ENCODE measurements around the gene MMAA.
A peak's percentile ranks its signal among the peaks of the same experiment; 100 is the strongest.

MMAA gene

GRCh38 chr4:145679520-145679919, 60.3 kb downstream of the MMAA start:
- 0 out of 2 replicates have a peak, but pooled peaks cover 6% of the 10 kb centered on the region for H3K4me1 ChIP-seq (ENCODE audit: control insufficient read depth, insufficient read depth, low read length)
- no peak overlapping the region for H3K27ac ChIP-seq (ENCODE audit: extremely low read depth, low read depth, low read length)
- no peak overlapping the region for H3K4me3 ChIP-seq (ENCODE audit: low read depth, low read length)
- POLR2A ChIA-PET: no interaction called here
- H3K9me3 ChIP-seq (ENCODE audit: control insufficient read depth, insufficient read depth, low read depth, low read length): no peaks in the 10 kb centered on the region
- CTCF ChIA-PET: no interaction called here
- no peaks in the 10 kb centered on the region for H3K36me3 ChIP-seq (ENCODE audit: control insufficient read depth in 2 of 2, insufficient read depth in 1 of 2, low read length in 2 of 2)
- TF ChIP-seq ZNF266 (tag by site-specific recombination; IDR thresholded peaks at IDR 0.05; ENCODE audit: low read depth): no peak
- no peak for TF ChIP-seq ZNF791 (tag by site-specific recombination; IDR thresholded peaks at IDR 0.05)
- no peak for TF ChIP-seq ZNF174 (tag by site-specific recombination; IDR thresholded peaks at IDR 0.05)
- peak; percentile 65 for TF ChIP-seq GLIS1 (tag by site-specific recombination; IDR thresholded peaks at IDR 0.05)
- no peak for TF ChIP-seq ATF2 (tag by site-specific recombination; IDR thresholded peaks at IDR 0.05; ENCODE audit: low read depth)
- TF ChIP-seq ZNF366 (tag by site-specific recombination; conservative IDR thresholded peaks at IDR 0.05): peak; percentile 81
- TF ChIP-seq SP7 (tag by site-specific recombination; IDR thresholded peaks at IDR 0.05): peak; percentile 40; the same call in 1 of the 2 replicates
- no peak for TF ChIP-seq ZNF664 (tag by site-specific recombination; IDR thresholded peaks at IDR 0.05)
- TF ChIP-seq HIC1 (tag by site-specific recombination; IDR thresholded peaks at IDR 0.05): peak; percentile 43; the same call in 1 of the 2 replicates
- no peak for TF ChIP-seq ZBTB49 (tag by site-specific recombination; IDR thresholded peaks at IDR 0.05; ENCODE audit: low read depth)
- 0 out of 2 replicates have a peak, but pooled peaks have one; percentile 47 for TF ChIP-seq IKZF3 (tag by site-specific recombination; IDR thresholded peaks at IDR 0.05)
- TF ChIP-seq ZBTB1 (tag by site-specific recombination; IDR thresholded peaks at IDR 0.05): no peak
- TF ChIP-seq ZNF600 (tag by site-specific recombination; IDR thresholded peaks at IDR 0.05): no peak
- TF ChIP-seq ZBTB20 (tag by site-specific recombination; IDR thresholded peaks at IDR 0.05): no peak
- peak; percentile 34; the same call in 1 of the 2 replicates for TF ChIP-seq SCRT2 (tag by site-specific recombination; IDR thresholded peaks at IDR 0.05)
- TF ChIP-seq ZNF394 (tag by site-specific recombination; IDR thresholded peaks at IDR 0.05; ENCODE audit: borderline replicate concordance): 0 out of 2 replicates have a peak, but pooled peaks have one; percentile 22

- Histone ChIP-seq H3K36me3 (ENCODE audit: control insufficient read depth in 2 of 2, insufficient read depth in 1 of 2, low read length in 2 of 2) (no peaks in the 10 kb centered on the region), H3K9me3 (ENCODE audit: control insufficient read depth, insufficient read depth, low read depth, low read length) (no peaks in the 10 kb centered on the region), H3K4me3 (ENCODE audit: low read depth, low read length) (no peak within 1 kb of the TSS), H3K4me1 (ENCODE audit: control insufficient read depth, insufficient read depth, low read length) (0 out of 2 replicates have a peak, but pooled peaks cover 6% of the 10 kb centered on the region), H3K27ac (ENCODE audit: extremely low read depth, low read depth, low read length) (no peak within 1 kb of the TSS)
- TF ChIP-seq OSR2 (tag by site-specific recombination; IDR thresholded peaks at IDR 0.05) (peak; percentile 57), ZNF423 (tag by site-specific recombination; IDR thresholded peaks at IDR 0.05) (no peak)
- POLR2A ChIA-PET: no interaction called here
- CTCF ChIA-PET: no interaction called here
These were observed 60.8 kb downstream of the MMAA start, which contains the start of gene C4orf51 for GRCh38 chr4:145679991-145680455. C4orf51 (plus strand) TSS chr4:145680146; CDS start chr4:145680204, 58 bp downstream.

Data from HEK293 (cell line).